ENCODE data around the gene YTHDC2. TPM values are rescaled to one million over a fixed set of nuclear protein-coding genes. Genes with fewer than 3 reads are reported as not detected.

The YTHDC2 gene
- total RNA-seq, 1 donor from 2014 or later, result 37.7 TPM

DNA sequence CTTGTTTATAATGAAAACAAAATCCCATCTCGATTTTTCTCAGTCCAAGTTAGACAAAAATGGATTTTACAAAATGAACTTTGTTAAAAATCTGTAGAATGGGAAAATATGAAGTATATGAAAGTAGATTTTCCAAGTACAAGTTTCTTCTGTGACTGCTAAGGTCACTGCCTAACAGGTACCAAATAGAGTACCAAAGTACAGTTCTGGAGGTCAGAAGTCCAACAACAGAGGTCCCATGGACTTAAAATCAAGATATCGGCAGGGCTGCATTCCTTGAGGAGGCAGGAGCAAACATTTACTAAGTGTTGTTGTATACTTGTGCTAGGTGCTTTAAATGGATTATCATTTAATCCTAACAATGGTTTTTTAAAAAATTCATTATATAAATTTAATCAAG, 5.9 kb downstream of the YTHDC2 start:
- DNase-seq (ENCODE audit: low read depth), result no peak

GRCh38 chr5:113520429-113520828, 6.9 kb downstream of the YTHDC2 start:
- peak; percentile 61 for DNase-seq (ENCODE audit: low read depth)

- DNase-seq (ENCODE audit: low read depth), result no peak
Measured at GRCh38 chr5:113520899-113521298, 7.4 kb downstream of the YTHDC2 start.

- DNase-seq (ENCODE audit: low read depth), result no peak
Measured at GRCh38 chr5:113523168-113523567, 9.7 kb downstream of the YTHDC2 start.

DNA sequence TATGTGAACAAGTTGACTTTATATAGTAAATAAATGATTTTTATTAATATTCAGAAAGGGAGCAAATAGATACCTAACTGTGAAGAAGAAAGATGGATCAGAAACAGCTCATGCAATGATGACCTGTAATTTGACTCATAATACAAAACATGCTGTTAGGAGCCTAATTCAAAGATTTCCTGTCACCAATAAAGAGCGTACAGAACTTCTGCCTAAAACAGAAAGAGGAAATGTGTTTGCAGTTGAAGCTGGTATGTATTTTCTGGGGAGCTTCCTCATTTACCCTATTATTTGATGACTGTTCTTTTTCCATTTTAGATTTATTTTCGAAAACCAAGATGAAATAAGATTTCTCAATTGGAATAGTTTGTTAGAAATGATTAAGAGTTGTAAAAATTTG, 11.4 kb downstream of the YTHDC2 start:
- no peak for DNase-seq (ENCODE audit: low read depth)

DNA sequence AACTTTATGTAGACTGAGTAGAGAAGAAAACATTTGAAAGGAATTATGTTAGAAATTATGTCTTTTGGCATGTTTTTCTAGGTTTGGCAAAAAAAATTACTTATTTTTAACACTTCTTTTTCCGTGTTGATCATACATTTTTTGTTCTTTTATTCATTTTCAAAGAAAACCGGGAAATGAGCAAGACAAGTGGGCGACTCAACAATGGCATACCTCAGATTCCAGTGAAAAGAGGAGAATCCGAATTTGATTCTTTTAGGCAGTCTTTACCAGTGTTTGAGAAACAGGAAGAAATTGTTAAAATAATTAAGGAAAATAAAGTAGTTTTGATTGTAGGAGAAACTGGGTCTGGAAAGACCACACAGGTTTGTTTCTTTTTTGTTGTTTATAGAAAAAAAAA, 12.9 kb downstream of the YTHDC2 start:
- no peak for DNase-seq (ENCODE audit: low read depth)

DNA sequence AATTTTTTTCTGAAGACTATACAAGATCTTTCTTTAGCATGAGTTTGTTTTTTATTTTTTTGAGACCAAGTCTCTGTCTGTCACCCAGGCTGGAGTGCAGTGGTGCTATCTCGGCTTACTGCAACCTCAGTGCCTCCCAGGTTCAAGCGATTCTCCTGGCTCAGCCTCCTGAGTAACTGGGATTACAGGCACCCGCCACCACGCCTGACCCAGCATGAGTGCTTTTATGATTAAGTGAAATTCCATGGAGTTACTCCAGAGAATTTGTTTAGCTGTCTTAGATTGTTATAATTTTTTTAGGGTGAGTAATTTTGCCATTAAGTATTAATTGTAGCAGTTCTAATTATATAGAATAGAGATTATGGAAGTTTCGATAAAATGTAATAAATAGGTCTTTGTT, 14.3 kb downstream of the YTHDC2 start:
- DNase-seq (ENCODE audit: low read depth), result no peak

GRCh38 chr5:113531481-113532159, 18.1 kb downstream of the YTHDC2 start:
- DNase-seq (ENCODE audit: low read depth), result no peak

GRCh38 chr5:113538313-113538712, 24.8 kb downstream of the YTHDC2 start:
- no peak for DNase-seq (ENCODE audit: low read depth)

- DNase-seq (ENCODE audit: low read depth), result peak; percentile 85
Measured at GRCh38 chr5:113546703-113547183, 33.2 kb downstream of the YTHDC2 start.

DNA sequence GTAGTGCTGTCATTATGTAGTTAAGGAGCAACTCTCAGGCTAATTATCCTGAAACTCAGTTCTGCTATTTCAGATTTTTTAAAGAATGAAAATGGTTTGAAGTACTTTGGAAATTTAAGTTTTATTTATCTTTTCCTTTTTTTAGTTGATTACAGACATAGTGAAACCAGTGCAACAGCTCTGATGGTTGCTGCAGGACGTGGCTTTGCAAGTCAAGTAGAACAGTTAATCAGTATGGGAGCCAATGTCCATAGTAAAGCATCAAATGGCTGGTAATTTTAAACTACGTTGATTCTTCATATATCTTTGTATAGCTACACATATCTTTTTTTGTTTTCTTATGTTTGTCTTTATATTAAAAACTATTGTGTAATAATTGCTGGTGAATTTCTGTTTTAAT, 34.9 kb downstream of the YTHDC2 start:
- DNase-seq (ENCODE audit: low read depth), result no peak

GRCh38 chr5:113552137-113552536, 38.6 kb downstream of the YTHDC2 start:
- DNase-seq (ENCODE audit: low read depth), result no peak

- DNase-seq (ENCODE audit: low read depth), result no peak
Measured at GRCh38 chr5:113552620-113553019, 39.1 kb downstream of the YTHDC2 start.

- DNase-seq (ENCODE audit: low read depth), result no peak
Measured at GRCh38 chr5:113562828-113563400, 49.4 kb downstream of the YTHDC2 start.

DNA sequence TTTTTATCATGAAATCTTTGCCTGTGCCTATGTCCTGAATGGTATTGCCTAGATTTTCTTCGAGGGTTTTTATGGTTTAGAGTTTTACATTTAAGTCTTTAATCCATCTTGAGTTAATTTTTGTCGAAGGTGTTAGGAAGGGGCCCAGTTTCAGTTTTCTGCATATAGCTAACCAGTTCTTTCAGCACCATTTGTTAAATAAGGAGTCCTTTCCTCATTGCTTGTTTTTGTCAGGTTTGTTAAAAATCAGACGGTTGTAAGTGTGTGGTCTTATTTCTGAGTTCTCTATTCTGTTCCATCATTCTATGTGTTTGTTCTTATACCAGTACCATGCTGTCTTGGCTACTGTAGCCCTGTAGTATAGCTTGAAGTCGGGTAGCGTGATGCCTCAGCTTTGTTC, 55.9 kb downstream of the YTHDC2 start:
- no peak for DNase-seq (ENCODE audit: low read depth)

GRCh38 chr5:113572716-113573115, 59.2 kb downstream of the YTHDC2 start:
- no peak for DNase-seq (ENCODE audit: low read depth)

- DNase-seq (ENCODE audit: low read depth), result peak; percentile 52
Measured at GRCh38 chr5:113574417-113574816, 60.9 kb downstream of the YTHDC2 start.

DNA sequence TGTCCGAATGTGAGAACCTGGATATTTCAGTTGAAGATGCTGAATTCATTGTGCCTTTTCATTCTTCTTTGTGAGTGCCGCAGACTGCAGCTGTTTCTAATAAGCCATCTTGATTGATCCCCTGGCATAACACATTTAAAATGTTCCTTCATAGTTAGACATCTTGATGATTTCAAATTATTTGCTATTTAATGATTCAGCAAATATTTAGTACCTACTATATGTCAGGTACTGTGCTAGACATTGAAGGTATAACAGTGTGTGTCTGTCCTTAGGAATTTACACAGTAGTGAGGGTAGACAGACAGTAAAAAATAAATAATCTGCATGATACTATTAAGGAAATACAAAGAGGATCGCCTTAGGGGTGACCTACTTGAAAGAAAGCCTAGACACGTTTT, 61.6 kb downstream of the YTHDC2 start:
- DNase-seq (ENCODE audit: low read depth), result no peak

DNA sequence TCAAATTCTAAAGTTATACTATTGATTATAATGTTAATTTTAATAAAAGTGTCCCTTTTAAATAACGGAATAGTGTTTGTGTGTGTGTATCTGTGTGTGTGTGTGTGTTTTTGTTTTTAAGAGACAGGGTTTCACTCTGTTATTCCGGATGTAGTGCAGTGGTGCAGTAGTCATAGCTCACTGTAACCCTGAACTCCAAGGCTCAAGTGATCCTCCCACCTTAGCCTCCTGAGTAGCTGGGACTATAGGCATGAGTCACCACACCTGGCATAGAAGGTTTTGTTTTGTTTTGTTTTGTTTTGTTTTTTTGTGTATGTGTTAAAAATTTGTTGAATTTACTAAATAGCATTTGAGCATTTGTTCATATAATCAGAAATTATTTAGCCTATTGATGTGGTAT, 64.6 kb downstream of the YTHDC2 start:
- DNase-seq (ENCODE audit: low read depth), result no peak

DNA sequence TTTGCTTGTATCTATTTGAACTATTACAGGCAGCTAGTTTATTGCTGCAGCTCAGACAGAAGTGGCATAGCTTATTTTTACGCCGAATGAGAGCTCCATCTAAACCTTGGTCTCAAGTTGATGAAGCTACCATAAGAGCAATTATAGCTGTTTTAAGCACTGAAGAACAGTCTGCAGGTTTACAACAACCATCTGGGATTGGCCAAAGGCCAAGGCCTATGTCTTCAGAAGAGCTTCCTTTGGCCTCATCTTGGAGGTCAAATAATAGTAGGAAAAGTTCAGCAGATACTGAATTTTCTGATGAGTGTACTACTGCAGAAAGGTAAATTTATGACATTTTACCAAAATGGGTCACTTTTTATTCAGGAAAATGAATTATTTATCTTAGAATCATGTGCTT, 67.9 kb downstream of the YTHDC2 start:
- DNase-seq (ENCODE audit: low read depth), result no peak

DNA sequence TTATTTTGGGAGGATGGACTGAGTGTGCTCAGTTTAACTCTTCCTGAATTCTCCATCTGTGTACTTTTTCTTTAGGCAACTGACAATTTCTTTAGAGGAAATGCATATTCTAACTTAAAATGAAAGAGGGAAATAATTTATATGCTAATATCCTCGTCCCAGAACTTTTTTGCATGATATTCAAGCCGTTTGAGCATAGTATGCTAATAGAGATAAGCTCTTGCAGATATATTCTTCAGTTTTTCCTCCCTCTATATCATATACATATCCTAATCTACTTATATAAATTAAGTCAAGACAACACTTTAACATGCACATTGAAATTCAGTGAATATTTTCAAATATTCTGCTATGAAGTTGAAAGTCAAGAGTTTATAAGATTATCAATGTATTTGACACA, 84.7 kb downstream of the YTHDC2 start:
- no peak for DNase-seq (ENCODE audit: low read depth)

DNA sequence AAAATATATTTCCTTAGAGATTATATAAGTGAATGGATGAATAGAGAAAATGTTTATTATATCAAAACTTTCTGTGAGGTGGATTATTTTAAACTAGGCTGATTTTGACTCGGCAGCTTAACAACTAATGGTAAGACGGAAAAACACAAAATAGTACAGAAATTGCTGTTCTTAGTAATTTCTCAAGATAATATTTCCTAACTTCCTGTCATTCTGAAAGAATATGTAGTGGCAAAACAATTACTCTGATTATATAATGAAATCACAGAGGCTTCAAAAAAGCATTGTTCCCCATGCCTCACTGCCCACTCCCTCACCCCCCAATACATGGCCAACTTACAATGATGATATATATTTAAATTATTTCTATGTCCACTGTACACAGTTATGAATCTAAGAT, 85.4 kb downstream of the YTHDC2 start:
- DNase-seq (ENCODE audit: low read depth), result no peak

- DNase-seq (ENCODE audit: low read depth), result no peak
Measured at GRCh38 chr5:113600255-113600905, 86.9 kb downstream of the YTHDC2 start.

All from renal cortical epithelial cell (primary cell).